Measurements from ENCODE around the gene PIK3CD.

GRCh38 chr1:9629445-9630201 is 21.9 kb upstream of the PIK3CD start:
- TF ChIP-seq, protein P1, sequence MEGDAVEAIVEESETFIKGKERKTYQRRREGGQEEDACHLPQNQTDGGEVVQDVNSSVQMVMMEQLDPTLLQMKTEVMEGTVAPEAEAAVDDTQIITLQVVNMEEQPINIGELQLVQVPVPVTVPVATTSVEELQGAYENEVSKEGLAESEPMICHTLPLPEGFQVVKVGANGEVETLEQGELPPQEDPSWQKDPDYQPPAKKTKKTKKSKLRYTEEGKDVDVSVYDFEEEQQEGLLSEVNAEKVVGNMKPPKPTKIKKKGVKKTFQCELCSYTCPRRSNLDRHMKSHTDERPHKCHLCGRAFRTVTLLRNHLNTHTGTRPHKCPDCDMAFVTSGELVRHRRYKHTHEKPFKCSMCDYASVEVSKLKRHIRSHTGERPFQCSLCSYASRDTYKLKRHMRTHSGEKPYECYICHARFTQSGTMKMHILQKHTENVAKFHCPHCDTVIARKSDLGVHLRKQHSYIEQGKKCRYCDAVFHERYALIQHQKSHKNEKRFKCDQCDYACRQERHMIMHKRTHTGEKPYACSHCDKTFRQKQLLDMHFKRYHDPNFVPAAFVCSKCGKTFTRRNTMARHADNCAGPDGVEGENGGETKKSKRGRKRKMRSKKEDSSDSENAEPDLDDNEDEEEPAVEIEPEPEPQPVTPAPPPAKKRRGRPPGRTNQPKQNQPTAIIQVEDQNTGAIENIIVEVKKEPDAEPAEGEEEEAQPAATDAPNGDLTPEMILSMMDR (IDR thresholded peaks at IDR 0.05): no peak
- TF ChIP-seq POLR2A (IDR thresholded peaks at IDR 0.05): no peak
- peak in 1 of 3 donors; percentile 16 for TF ChIP-seq POLR2AphosphoS5 (IDR thresholded peaks at IDR 0.05)
- no peak for TF ChIP-seq EP300 (IDR thresholded peaks at IDR 0.05)
